ENCODE measurements around the gene WDR5B. TPM values are rescaled to one million over a fixed set of nuclear protein-coding genes. Genes with fewer than 3 reads are reported as not detected.

WDR5B gene
- polyA plus RNA-seq, 1 donor (not counting 4 experiments of a cell fraction or from before 2014, with no cell fraction given), result 4.0 TPM

GRCh38 chr3:122430371-122430770 is 14.5 kb upstream of the WDR5B start:
- dilution Hi-C loops (cut with MboI; ENCODE audit: extremely low pct_ligation_motif_present, low sequenced_read_pairs), result no loop called here
- H3K9ac ChIP-seq (ENCODE audit: control insufficient read depth, extremely low read depth, insufficient read depth, low read length), result no peak overlapping the region
- H4K20me1 ChIP-seq (ENCODE audit: control insufficient read depth, extremely low read depth, insufficient read depth, low read length), result no peaks in the 10 kb centered on the region
- peaks cover 12 to 21% of the 10 kb centered on the region in 2 experiments for H3K36me3 ChIP-seq (ENCODE audit: control insufficient read depth in 2 of 2, extremely low read depth in 1 of 2, insufficient read depth in 2 of 2, low read length in 2 of 2)
- no peak overlapping the region for H3K4me3 ChIP-seq (ENCODE audit: control insufficient read depth in 2 of 3, extremely low read depth in 1 of 3, insufficient read depth in 2 of 3, low read depth in 1 of 3, low read length in 3 of 3)
- no peaks in the 10 kb centered on the region for H3K9me3 ChIP-seq (ENCODE audit: control insufficient read depth, low read depth, low read length)
- no peak overlapping the region for H2AFZ ChIP-seq (ENCODE audit: control insufficient read depth, low read length)
- no peaks in the 10 kb centered on the region for H3K9me1 ChIP-seq (ENCODE audit: control insufficient read depth, extremely low read depth, insufficient read depth, low read length)
- peak; percentile 41 for FAIRE-seq
- no peak for DNase-seq (ENCODE audit: low read depth, low spot score)
- H3K4me2 ChIP-seq (ENCODE audit: control insufficient read depth, extremely low read depth, insufficient read depth, low read depth, low read length), result no peak overlapping the region
- no peaks in the 10 kb centered on the region for H3K4me1 ChIP-seq (ENCODE audit: control insufficient read depth, extremely low read depth, insufficient read depth, low read length)
- no peak overlapping the region for H3K27ac ChIP-seq (ENCODE audit: control insufficient read depth, insufficient read depth, low read length)
- H3K27me3 ChIP-seq (ENCODE audit: control insufficient read depth, extremely low read depth, insufficient read depth, low read length), result no peaks in the 10 kb centered on the region
- H3K79me2 ChIP-seq (ENCODE audit: control insufficient read depth, insufficient read depth, low read length), result no peaks in the 10 kb centered on the region
- TF ChIP-seq CTCF (optimal IDR thresholded peaks at IDR 0.05 in 1 of 3, IDR thresholded peaks at IDR 0.05 in 1 of 3, conservative IDR thresholded peaks at IDR 0.05 in 1 of 3; ENCODE audit: extremely low read depth in 1 of 3, insufficient read depth in 2 of 3, low read length in 3 of 3), result no peak
- no peak for TF ChIP-seq EZH2 (IDR thresholded peaks at IDR 0.05; ENCODE audit: low read length)

- Histone ChIP-seq H3K9me3 (ENCODE audit: control insufficient read depth, low read depth, low read length) (no peaks in the 10 kb centered on the region), H3K4me3 (ENCODE audit: control insufficient read depth in 2 of 3, extremely low read depth in 1 of 3, insufficient read depth in 2 of 3, low read depth in 1 of 3, low read length in 3 of 3) (no peak overlapping the region), H2AFZ (ENCODE audit: control insufficient read depth, low read length) (no peak overlapping the region), H3K9ac (ENCODE audit: control insufficient read depth, extremely low read depth, insufficient read depth, low read length) (no peak overlapping the region), H3K4me2 (ENCODE audit: control insufficient read depth, extremely low read depth, insufficient read depth, low read depth, low read length) (no peak overlapping the region), H3K27me3 (ENCODE audit: control insufficient read depth, extremely low read depth, insufficient read depth, low read length) (no peaks in the 10 kb centered on the region), H3K79me2 (ENCODE audit: control insufficient read depth, insufficient read depth, low read length) (no peaks in the 10 kb centered on the region), H3K27ac (ENCODE audit: control insufficient read depth, insufficient read depth, low read length) (no peak overlapping the region), H3K4me1 (ENCODE audit: control insufficient read depth, extremely low read depth, insufficient read depth, low read length) (no peaks in the 10 kb centered on the region), H3K9me1 (ENCODE audit: control insufficient read depth, extremely low read depth, insufficient read depth, low read length) (no peaks in the 10 kb centered on the region), H3K36me3 (ENCODE audit: control insufficient read depth in 2 of 2, extremely low read depth in 1 of 2, insufficient read depth in 2 of 2, low read length in 2 of 2) (peaks cover 16 to 21% of the 10 kb centered on the region in 2 experiments), H4K20me1 (ENCODE audit: control insufficient read depth, extremely low read depth, insufficient read depth, low read length) (no peaks in the 10 kb centered on the region)
- dilution Hi-C loops (cut with MboI; ENCODE audit: extremely low pct_ligation_motif_present, low sequenced_read_pairs), result no loop called here
- FAIRE-seq (peak; percentile 26), DNase-seq (ENCODE audit: low read depth, low spot score) (no peak)
- TF ChIP-seq EZH2 (IDR thresholded peaks at IDR 0.05; ENCODE audit: low read length) (no peak), CTCF (optimal IDR thresholded peaks at IDR 0.05 in 1 of 3, IDR thresholded peaks at IDR 0.05 in 1 of 3, conservative IDR thresholded peaks at IDR 0.05 in 1 of 3; ENCODE audit: extremely low read depth in 1 of 3, insufficient read depth in 2 of 3, low read length in 3 of 3) (no peak)
Measured at GRCh38 chr3:122427857-122428471, 12.1 kb upstream of the WDR5B start.
